Myocyte (in vitro differentiated cells): ENCODE results near the gene XPO6. TPM values are rescaled to one million over a fixed set of nuclear protein-coding genes. Genes with fewer than 3 reads are reported as not detected.

Experiments used
- DNase-seq: peaks from one replicate; pipeline ENCODE4 v3.0.0-alpha.2; 2012; ENCODE audit warnings: low read depth
- total RNA-seq: library from RNA; depleted of rRNA; stranded (reverse); fragments of >200 nt; gene quantifications from 2 replicates; pipeline ENCODE4 v1.2.3, GENCODE V29; 2014

The XPO6 gene
- total RNA-seq, 1 donor from 2014 or later = 62.5 TPM

- no peak for DNase-seq
Measured at GRCh38 chr16:28186752-28187151, 25.0 kb downstream of the XPO6 start.

- DNase-seq = no peak
Measured at GRCh38 chr16:28185696-28186095, 26.1 kb downstream of the XPO6 start.

- no peak for DNase-seq
Measured at GRCh38 chr16:28184625-28185024, 27.1 kb downstream of the XPO6 start.

GRCh38 chr16:28183930-28184329 is 27.8 kb downstream of the XPO6 start:
- peak; percentile 24 for DNase-seq

- no peak for DNase-seq
Measured at GRCh38 chr16:28183484-28183883, 28.3 kb downstream of the XPO6 start.

- no peak for DNase-seq
Measured at GRCh38 chr16:28182801-28183200, 29.0 kb downstream of the XPO6 start.

GRCh38 chr16:28182183-28182582 is 29.6 kb downstream of the XPO6 start:
- no peak for DNase-seq

GRCh38 chr16:28181515-28181914 is 30.2 kb downstream of the XPO6 start:
- peak; percentile 96 for DNase-seq

- DNase-seq = no peak
Measured at GRCh38 chr16:28180655-28181460, 30.9 kb downstream of the XPO6 start.

- DNase-seq = no peak
Measured at GRCh38 chr16:28179354-28179753, 32.4 kb downstream of the XPO6 start.

GRCh38 chr16:28175715-28176114 is 36.0 kb downstream of the XPO6 start:
- no peak for DNase-seq

- no peak for DNase-seq
Measured at GRCh38 chr16:28172336-28172735, 39.4 kb downstream of the XPO6 start.

GRCh38 chr16:28171816-28172215 is 39.9 kb downstream of the XPO6 start:
- DNase-seq = no peak

- DNase-seq = no peak
Measured at GRCh38 chr16:28168991-28169554, 42.7 kb downstream of the XPO6 start.

- DNase-seq = no peak
Measured at GRCh38 chr16:28167730-28168129, 44.0 kb downstream of the XPO6 start.

- DNase-seq = no peak
Measured at GRCh38 chr16:28167221-28167620, 44.5 kb downstream of the XPO6 start.

GRCh38 chr16:28166394-28167208 is 45.2 kb downstream of the XPO6 start:
- DNase-seq = peak; percentile 35

- no peak for DNase-seq
Measured at GRCh38 chr16:28165598-28165997, 46.2 kb downstream of the XPO6 start.

- DNase-seq = peak; percentile 26
Measured at GRCh38 chr16:28164140-28164539, 47.6 kb downstream of the XPO6 start.

GRCh38 chr16:28163699-28164098 is 48.1 kb downstream of the XPO6 start:
- DNase-seq = no peak

- DNase-seq = no peak
Measured at GRCh38 chr16:28162326-28162877, 49.4 kb downstream of the XPO6 start.

- no peak for DNase-seq
Measured at GRCh38 chr16:28161626-28162025, 50.1 kb downstream of the XPO6 start.
